GM12878 (cell line): ENCODE results near the gene ITSN2. TPM values are rescaled to one million over a fixed set of nuclear protein-coding genes. Genes with fewer than 3 reads are reported as not detected.

ENCODE experiments used
- ATAC-seq: fragments of 200-7000 bp; cut with Tn5 transposase; 3 replicates; pipeline ENCODE4 v1.9.1; 2020; ENCODE audit warnings: mild to moderate bottlenecking, moderate library complexity
- BruUV-seq: library from RNA; stranded (reverse); fragments of 400-500 nt; replicated peaks from 2 replicates; lab custom pipeline; 2021; lab: Mats Ljungman, UMichigan
- CTCF ChIA-PET: fragments of 300-600 bp; sonication (Branson Sonifier 250); formaldehyde crosslinking; extraction: SDS; loops from one replicate; lab custom pipeline; 2021; ENCODE audit warnings: inconsistent platforms; lab: Yijun Ruan, JAX
- POLR2A ChIA-PET: fragments of 350-600 bp; formaldehyde crosslinking; extraction: SDS; loops from one replicate; lab custom pipeline; 2021; ENCODE audit warnings: inconsistent platforms; lab: Charles Lee
- RAD21 ChIA-PET: fragments of 300-600 bp; sonication (Branson Sonifier 250); formaldehyde crosslinking; loops from one replicate; lab custom pipeline; 2023; ENCODE audit warnings: antibody characterized with exemption; ENCODE audit not compliant: unreplicated experiment; lab: Charles Lee
- SMC1A ChIA-PET: fragments of 300-600 bp; sonication (Branson Sonifier 250); formaldehyde crosslinking; loops from one replicate; lab custom pipeline; 2023; ENCODE audit not compliant: unreplicated experiment, uncharacterized antibody; lab: Charles Lee
- DNase-seq: peaks from one replicate; pipeline ENCODE4 v3.0.0-alpha.2; 2011; ENCODE audit warnings: low read depth, low spot score
- FAIRE-seq: peaks from 3 replicates; lab custom pipeline; 2011; peaks lifted over from hg19 to GRCh38; lab: Jason Lieb, UNC
- H2AFZ ChIP-seq: 2 replicates; pipeline ENCODE4 v1.6.0; 2011; ENCODE audit warnings: low read depth, low read length, control low read depth; ENCODE audit not compliant: control insufficient read depth
- H3K27ac ChIP-seq: 2 replicates; pipeline ENCODE4 v1.5.1; 2011; ENCODE audit warnings: control low read depth; ENCODE audit not compliant: control insufficient read depth, insufficient read depth
- H3K27me3 ChIP-seq, 2 experiments: replicated peaks in 1 of 2; 2 replicates each; pipeline versions ENCODE4 v1.6.0 to v1.6.1; 2011; ENCODE audit warnings: low read length in 1 of 2; ENCODE audit not compliant: control insufficient read depth in 2 of 2, insufficient read depth in 2 of 2
- H3K36me3 ChIP-seq, 2 experiments: 2 replicates each; pipeline ENCODE4 v1.5.1; 2011; ENCODE audit warnings: low read length in 1 of 2; ENCODE audit not compliant: control insufficient read depth in 2 of 2, insufficient read depth in 2 of 2
- H3K4me1 ChIP-seq: 2 replicates; pipeline ENCODE4 v1.6.1; 2011; ENCODE audit warnings: mild to moderate bottlenecking, low read length, moderate library complexity, mixed read lengths; ENCODE audit not compliant: control insufficient read depth, insufficient read depth
- H3K4me2 ChIP-seq: 2 replicates; pipeline ENCODE4 v1.6.0; 2011; ENCODE audit warnings: control low read depth; ENCODE audit not compliant: control insufficient read depth, insufficient read depth
- H3K4me3 ChIP-seq: fragments of 200-600 bp; sonication (generic); 2 replicates; pipeline ENCODE4 v1.5.1; 2016
- H3K79me2 ChIP-seq: 2 replicates; pipeline ENCODE4 v1.6.0; 2011; ENCODE audit warnings: low read length; ENCODE audit not compliant: control insufficient read depth, insufficient read depth
- H3K9ac ChIP-seq: 2 replicates; pipeline ENCODE4 v1.8.0; 2011; ENCODE audit warnings: low read length, control low read depth, mixed read lengths; ENCODE audit not compliant: control insufficient read depth, insufficient read depth
- H3K9me3 ChIP-seq: replicated peaks from 3 replicates; pipeline ENCODE4 v1.5.1; 2011; ENCODE audit warnings: mild to moderate bottlenecking, low read length; ENCODE audit not compliant: control insufficient read depth, insufficient read depth
- H4K20me1 ChIP-seq: 2 replicates; pipeline ENCODE4 v1.6.0; 2011; ENCODE audit not compliant: control insufficient read depth, insufficient read depth
- CBFB ChIP-seq: IDR thresholded peaks from 2 replicates; pipeline ENCODE4 v1.6.1; 2016; ENCODE audit warnings: antibody characterized with exemption, low read depth
- CHD1 ChIP-seq: IDR thresholded peaks from 2 replicates; pipeline ENCODE4 v1.6.1; 2012; ENCODE audit warnings: low read depth, low read length, improper control_type of control experiment
- CREB1 ChIP-seq: IDR thresholded peaks from 2 replicates; pipeline ENCODE4 v1.6.1; 2012; ENCODE audit warnings: low read depth, mild to moderate bottlenecking, inconsistent platforms
- EZH2 ChIP-seq: IDR thresholded peaks from 2 replicates; pipeline ENCODE4 v1.6.1; 2012; ENCODE audit warnings: low read depth, mild to moderate bottlenecking, control low read depth, inconsistent platforms, low read length, borderline replicate concordance; ENCODE audit not compliant: control insufficient read depth
- JUNB ChIP-seq: IDR thresholded peaks from 2 replicates; pipeline ENCODE4 v1.6.1; 2016; ENCODE audit warnings: antibody characterized with exemption, mild to moderate bottlenecking
- JUND ChIP-seq: IDR thresholded peaks from 2 replicates; pipeline ENCODE4 v1.6.1; 2012; ENCODE audit warnings: low read depth, mild to moderate bottlenecking, low read length, improper control_type of control experiment, moderate library complexity
- KDM1A ChIP-seq: fragments of 200-600 bp; sonication (generic); IDR thresholded peaks from 2 replicates; pipeline ENCODE4 v1.6.1; 2016; ENCODE audit warnings: borderline replicate concordance
- NBN ChIP-seq: fragments of 450-650 bp; IDR thresholded peaks from 2 replicates; pipeline ENCODE4 v1.6.1; 2016
- RAD21 ChIP-seq: IDR thresholded peaks from 2 replicates; pipeline ENCODE4 v1.6.1; 2011; ENCODE audit warnings: mild to moderate bottlenecking, low read depth, low read length, moderate library complexity; ENCODE audit not compliant: insufficient read depth
- SIX5 ChIP-seq: IDR thresholded peaks from 2 replicates; pipeline ENCODE4 v1.6.1; 2011; ENCODE audit warnings: mild to moderate bottlenecking, low read depth, low read length, moderate library complexity; ENCODE audit not compliant: severe bottlenecking
- SMAD1 ChIP-seq: fragments of 450-650 bp; IDR thresholded peaks from 2 replicates; pipeline ENCODE4 v1.6.1; 2018; ENCODE audit warnings: mild to moderate bottlenecking, low read depth; ENCODE audit not compliant: partially characterized antibody
- ZNF217 ChIP-seq: fragments of 450-650 bp; IDR thresholded peaks from 2 replicates; pipeline ENCODE4 v1.6.1; 2017; ENCODE audit warnings: antibody characterized with exemption, mild to moderate bottlenecking
- ZNF24 ChIP-seq: fragments of 450-650 bp; IDR thresholded peaks from 2 replicates; pipeline ENCODE4 v1.6.1; 2017; ENCODE audit warnings: antibody characterized with exemption, mild to moderate bottlenecking
- ZNF384 ChIP-seq: IDR thresholded peaks from 2 replicates; pipeline ENCODE4 v1.6.1; 2012; ENCODE audit warnings: low read depth, mild to moderate bottlenecking, low read length, improper control_type of control experiment, borderline replicate concordance
- ZZZ3 ChIP-seq: IDR thresholded peaks from 2 replicates; pipeline ENCODE4 v1.6.1; 2011; ENCODE audit warnings: low read depth; ENCODE audit not compliant: control insufficient read depth, insufficient read length
- WGBS: methylation state at CpG from one replicate; pipeline ENCODE4 v1.1.6; 2016; ENCODE audit warnings: low lambda C conversion rate; ENCODE audit not compliant: insufficient replicate concordance, insufficient coverage; ENCODE audit errors: missing lambda C conversion rate; 5-methylcytosine and 5-hydroxymethylcytosine counted together
- in situ Hi-C: fragments of 300-500 bp; cut with MboI; formaldehyde crosslinking; loops from 9 replicates; pipeline ENCODE4 v1.14.3; 2018; ENCODE audit warnings: mixed read lengths
- intact Hi-C: fragments of 100-400 bp; cut with micrococcal nuclease; formaldehyde crosslinking; loops from one replicate; pipeline ENCODE4 v1.14.2; 2022; ENCODE audit not compliant: unreplicated experiment
- polyA plus RNA-seq, 11 experiments: library from polyadenylated mRNA; depleted of rRNA in 4 of 11; unstranded in 6 of 11; stranded (reverse) in 5 of 11; fragments of >200 nt; fragmentation: Nextera tagmentation in 4 of 11; fragmentation: Illumina TruSeq in 1 of 11; extraction: Ambion mirVana in 4 of 11; extraction: Trizol in 1 of 11; gene quantifications; 1 replicate in 1 of 11; 2 replicates in 10 of 11; pipeline versions ENCODE4 v1.2.1 to v1.2.3, GENCODE V29; 2011 to 2016; ENCODE audit warnings: inconsistent platforms in 2 of 11, missing spikeins in 2 of 11, low read depth in 1 of 11
- total RNA-seq, 4 experiments: library from RNA; depleted of rRNA in 3 of 4; stranded (reverse); fragments of >200 nt in 3 of 4; fragmentation: Illumina TruSeq in 1 of 4; extraction: Trizol in 1 of 4; gene quantifications; 2 replicates each; pipeline versions ENCODE4 v1.2.1 to v1.2.3, GENCODE V29; 2013 to 2021

Gene ITSN2
- total and polyA plus RNA-seq, 10 of the 15 experiments (the other 5 are each of a cell fraction or from before 2014, with no cell fraction given): 20.5 to 80.0 (median 54.7) TPM

DNA sequence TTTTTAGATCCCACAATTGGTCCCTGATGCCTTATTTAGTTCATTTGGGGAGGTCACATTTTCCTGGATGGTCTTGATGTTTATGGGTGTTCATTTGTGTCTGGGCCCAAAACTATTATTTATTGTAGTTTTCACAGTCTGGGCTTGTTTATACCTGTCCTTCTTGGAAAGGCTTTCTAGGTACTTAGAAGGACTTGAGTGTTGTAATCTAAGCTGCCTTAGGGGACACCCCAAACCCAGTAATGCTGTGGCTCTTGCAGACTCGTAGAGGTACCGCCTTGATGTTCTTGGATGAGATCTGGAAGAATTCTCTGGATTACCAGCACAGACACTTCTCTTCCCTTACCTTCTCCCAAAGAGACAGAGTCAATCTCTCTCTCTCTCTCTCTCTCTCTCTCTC is 25.0 kb upstream of the ITSN2 start:
- ATAC-seq (no peak), DNase-seq (no peak), FAIRE-seq (no peak)
- Histone ChIP-seq H3K4me3 (no peak overlapping the region), H2AFZ (no peak overlapping the region), H4K20me1 (no peaks in the 10 kb centered on the region), H3K27me3 (no peaks in the 10 kb centered on the region), H3K9me3 (no peaks in the 10 kb centered on the region), H3K36me3 (no peaks in the 10 kb centered on the region), H3K27ac (no peak overlapping the region), H3K9ac (no peak overlapping the region), H3K4me2 (no peak overlapping the region), H3K79me2 (no peaks in the 10 kb centered on the region), H3K4me1 (no peaks in the 10 kb centered on the region)
- WGBS: 87% methylated on average over 2 of the region's 2 CpGs
- no TSS peak for BruUV-seq
- intact Hi-C loops (no loop called here), in situ Hi-C loops (no loop called here)
- POLR2A ChIA-PET: interaction anchor here (0.6 kb wide), 2 partner anchors 69 to 461 kb away, joined by 3 read pairs; no protein-coding TSS in a partner anchor
- RAD21 ChIA-PET: interaction anchor here (1.1 kb wide), 1 partner anchor 15 kb away, joined by 5 read pairs; no protein-coding TSS in a partner anchor
- CTCF ChIA-PET: interaction anchor here (1.4 kb wide), 1 partner anchor 149 kb away, joined by 4 read pairs; no protein-coding TSS in a partner anchor
- TF ChIP-seq ZZZ3 (peak; percentile 16), EZH2 (no peak)
- SMC1A ChIA-PET: no interaction called here

DNA sequence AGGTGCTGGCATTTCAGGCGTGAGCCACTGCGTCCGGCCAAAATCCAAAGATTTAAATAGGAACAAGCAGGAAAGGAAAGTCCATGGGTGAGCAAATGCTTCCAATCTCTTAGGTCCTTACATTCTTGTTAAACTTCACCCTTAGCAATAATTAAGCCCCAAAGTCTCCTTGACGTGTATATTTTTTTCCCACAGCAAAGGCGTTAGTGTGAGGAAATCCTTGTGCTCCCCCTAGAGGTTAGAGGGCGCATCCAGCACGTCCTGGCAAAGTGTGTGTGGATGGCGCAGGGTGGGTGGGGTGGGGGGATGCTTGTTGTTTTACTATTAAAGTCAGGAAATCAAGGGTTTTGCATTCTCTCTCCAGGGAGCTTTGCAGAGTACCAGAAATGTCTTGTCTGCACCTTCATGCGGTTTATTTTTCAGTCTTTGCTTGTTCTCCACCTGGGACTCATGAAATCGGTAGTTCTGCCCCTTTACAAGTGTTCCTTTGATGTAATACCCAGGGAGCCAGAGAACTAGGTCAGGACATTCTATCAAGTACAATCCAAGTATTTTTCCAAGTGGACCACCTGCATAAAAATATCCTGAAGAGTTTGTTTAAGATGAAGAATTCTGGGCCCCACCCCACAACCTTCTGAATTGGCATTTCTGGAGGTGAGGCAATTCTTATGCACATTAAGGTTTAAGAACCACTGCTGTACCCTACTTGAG is 22.2 kb upstream of the ITSN2 start:
- H3K79me2 ChIP-seq: no peaks in the 10 kb centered on the region
- ATAC-seq: peak; percentile 98
- ChIA-PET POLR2A (interaction anchor here (1.2 kb wide), 1 partner anchor 586 kb away, joined by 3 read pairs; no protein-coding TSS in a partner anchor), RAD21 (interaction anchor here (0.6 to 1.8 kb wide), 5 partner anchors 28 to 455 kb away, joined by 3 to 7 read pairs (median 3); no protein-coding TSS in a partner anchor), SMC1A (interaction anchor here (0.8 to 1.8 kb wide), 5 partner anchors 38 to 556 kb away, joined by 3 to 6 read pairs (median 5); no protein-coding TSS in a partner anchor), CTCF (interaction anchor here (0.7 to 1.5 kb wide), 7 partner anchors 7 to 156 kb away, joined by 3 to 4 read pairs (median 3); no protein-coding TSS in a partner anchor)
- intact Hi-C loops: loop anchor here (1.0 to 5.0 kb wide), 4 partner anchors 65 to 300 kb away; partner anchors contain the start of gene TP53I3
- 21% methylated on average over 10 of the region's 10 CpGs for WGBS
- peak; percentile 81 for FAIRE-seq
- no TSS peak for BruUV-seq
- H2AFZ ChIP-seq: no peak overlapping the region
- no peak overlapping the region for H3K27ac ChIP-seq
- no peaks in the 10 kb centered on the region for H3K27me3 ChIP-seq
- H3K36me3 ChIP-seq: no peaks in the 10 kb centered on the region
- H3K9me3 ChIP-seq: no peaks in the 10 kb centered on the region
- peak overlapping the region; percentile 7; the same call in 1 of the 2 replicates for H3K4me2 ChIP-seq
- DNase-seq: no peak
- in situ Hi-C loops: no loop called here
- no peaks in the 10 kb centered on the region for H3K4me1 ChIP-seq
- no peak overlapping the region for H3K9ac ChIP-seq
- H3K4me3 ChIP-seq: no peak overlapping the region
- no peaks in the 10 kb centered on the region for H4K20me1 ChIP-seq
- no peak for TF ChIP-seq NBN
- TF ChIP-seq ZNF217: peak; percentile 3; the same call in 1 of the 2 replicates
- no peak for TF ChIP-seq SMAD1
- no peak for TF ChIP-seq SIX5
- no peak for TF ChIP-seq CREB1
- TF ChIP-seq CHD1: no peak
- peak; percentile 97 for TF ChIP-seq RAD21
- TF ChIP-seq ZNF384: peak; percentile 68; the same call in 1 of the 2 replicates
- no peak for TF ChIP-seq JUND
- no peak for TF ChIP-seq JUNB
- TF ChIP-seq ZNF24: no peak
- no peak for TF ChIP-seq CBFB
- no peak for TF ChIP-seq KDM1A
